ENCODE measurements around the gene PCDHA4.
A peak's percentile ranks its signal among the peaks of the same experiment; 100 is the strongest.
"Not testable (repeated sequence)": the region's sequence is repeated elsewhere in the genome, so short reads cannot be mapped to it uniquely, and the experiment has no call there.

PCDHA4 gene

DNA sequence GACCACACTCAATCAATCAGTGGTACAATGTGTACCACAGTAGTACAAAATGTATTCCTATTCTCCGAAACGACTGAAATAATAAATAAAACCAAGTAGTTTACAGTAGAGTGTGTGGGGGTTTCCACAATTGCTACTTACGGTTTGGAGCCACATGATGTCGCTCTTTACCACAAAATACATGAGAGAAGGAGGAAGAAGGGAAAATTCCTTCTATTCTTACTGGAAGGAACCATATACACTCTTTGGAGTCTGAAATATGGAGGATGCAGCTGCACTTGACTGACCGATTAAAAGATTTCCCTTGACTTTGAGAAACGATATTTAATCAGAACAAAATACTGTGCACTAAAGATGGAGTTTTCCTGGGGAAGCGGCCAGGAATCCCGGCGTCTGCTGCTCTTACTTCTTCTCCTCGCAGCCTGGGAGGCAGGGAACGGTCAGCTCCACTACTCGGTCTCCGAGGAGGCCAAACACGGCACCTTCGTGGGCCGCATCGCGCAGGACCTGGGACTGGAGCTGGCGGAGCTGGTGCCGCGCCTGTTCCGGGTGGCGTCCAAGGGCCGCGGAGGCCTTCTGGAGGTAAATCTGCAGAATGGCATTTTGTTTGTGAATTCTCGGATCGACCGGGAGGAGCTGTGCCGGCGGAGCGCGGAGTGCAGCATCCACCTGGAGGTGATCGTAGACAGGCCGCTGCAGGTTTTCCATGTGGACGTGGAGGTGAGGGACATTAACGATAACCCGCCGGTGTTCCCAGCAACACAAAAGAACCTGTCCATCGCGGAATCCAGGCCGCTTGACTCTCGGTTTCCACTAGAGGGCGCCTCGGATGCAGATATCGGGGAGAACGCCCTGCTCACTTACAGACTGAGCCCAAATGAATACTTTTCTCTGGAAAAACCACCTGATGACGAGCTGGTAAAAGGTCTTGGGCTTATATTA lies at the start of gene PCDHA4:
Gene PCDHA4, plus strand, starts transcription at position 235 of the 942 bp plus-strand sequence.
- FAIRE-seq = peak; percentile 63

GRCh38 chr5:140764177-140764973 lies 42.5 kb upstream of the PCDHA4 start:
- DNase-seq (ENCODE audit: insufficient read length, low spot score) (no peak), FAIRE-seq (no peak)

More for the DNA sequence above, at the start of gene PCDHA4:
- no peak for DNase-seq (ENCODE audit: insufficient read length, low spot score)

GRCh38 chr5:140767444-140767843 lies 39.4 kb upstream of the PCDHA4 start:
- no peak for FAIRE-seq

GRCh38 chr5:140780512-140780911 lies 26.4 kb upstream of the PCDHA4 start:
- FAIRE-seq (no peak), DNase-seq (ENCODE audit: insufficient read length, low spot score) (no peak)

More at GRCh38 chr5:140767444-140767843, 39.4 kb upstream of the PCDHA4 start:
- DNase-seq (ENCODE audit: insufficient read length, low spot score) = no peak

DNA sequence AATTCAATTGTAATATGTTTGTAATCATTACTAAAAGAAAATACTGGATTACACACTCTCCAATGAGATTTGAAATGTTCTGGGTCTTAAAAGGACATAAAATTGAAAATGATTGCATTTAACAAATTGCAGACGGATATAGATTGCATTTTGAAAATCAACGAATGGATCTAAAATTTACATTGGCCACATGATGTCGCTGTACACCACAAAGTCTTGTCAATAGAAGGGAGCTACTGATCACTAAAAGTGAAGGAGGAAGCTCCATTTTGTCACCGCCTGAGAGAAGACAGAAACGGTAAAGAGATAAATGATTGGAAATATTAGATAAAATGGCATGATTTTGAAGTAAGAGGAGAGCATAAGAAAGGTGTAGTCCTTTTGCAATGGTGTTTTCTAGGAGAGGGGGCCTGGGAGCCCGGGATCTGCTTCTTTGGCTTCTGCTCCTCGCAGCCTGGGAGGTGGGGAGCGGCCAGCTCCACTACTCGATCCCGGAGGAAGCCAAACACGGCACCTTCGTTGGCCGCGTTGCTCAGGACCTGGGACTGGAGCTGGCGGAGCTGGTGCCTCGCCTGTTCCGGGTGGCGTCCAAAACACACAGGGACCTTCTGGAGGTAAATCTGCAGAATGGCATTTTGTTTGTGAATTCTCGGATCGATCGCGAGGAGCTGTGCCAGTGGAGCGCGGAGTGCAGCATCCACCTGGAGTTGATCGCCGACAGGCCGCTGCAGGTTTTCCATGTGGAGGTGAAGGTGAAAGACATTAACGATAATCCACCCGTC lies 20.8 kb upstream of the PCDHA4 start, which contains the start of gene PCDHA1:
Gene PCDHA1, plus strand, starts transcription at position 236 of the 782 bp plus-strand sequence.
- no peak for FAIRE-seq
- no peak for DNase-seq (ENCODE audit: insufficient read length, low spot score)

DNA sequence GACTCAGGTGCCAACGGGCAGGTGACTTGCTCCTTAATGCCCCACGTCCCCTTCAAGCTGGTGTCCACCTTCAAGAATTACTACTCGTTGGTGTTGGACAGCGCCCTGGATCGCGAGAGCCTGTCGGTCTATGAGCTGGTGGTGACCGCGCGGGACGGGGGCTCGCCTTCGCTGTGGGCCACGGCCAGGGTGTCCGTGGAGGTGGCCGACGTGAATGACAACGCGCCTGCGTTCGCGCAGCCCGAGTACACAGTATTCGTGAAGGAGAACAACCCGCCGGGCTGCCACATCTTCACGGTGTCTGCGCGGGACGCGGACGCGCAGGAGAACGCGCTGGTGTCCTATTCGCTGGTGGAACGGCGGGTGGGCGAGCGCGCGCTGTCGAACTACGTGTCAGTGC lies 19.4 kb upstream of the PCDHA4 start:
- FAIRE-seq = not testable (repeated sequence)

DNA sequence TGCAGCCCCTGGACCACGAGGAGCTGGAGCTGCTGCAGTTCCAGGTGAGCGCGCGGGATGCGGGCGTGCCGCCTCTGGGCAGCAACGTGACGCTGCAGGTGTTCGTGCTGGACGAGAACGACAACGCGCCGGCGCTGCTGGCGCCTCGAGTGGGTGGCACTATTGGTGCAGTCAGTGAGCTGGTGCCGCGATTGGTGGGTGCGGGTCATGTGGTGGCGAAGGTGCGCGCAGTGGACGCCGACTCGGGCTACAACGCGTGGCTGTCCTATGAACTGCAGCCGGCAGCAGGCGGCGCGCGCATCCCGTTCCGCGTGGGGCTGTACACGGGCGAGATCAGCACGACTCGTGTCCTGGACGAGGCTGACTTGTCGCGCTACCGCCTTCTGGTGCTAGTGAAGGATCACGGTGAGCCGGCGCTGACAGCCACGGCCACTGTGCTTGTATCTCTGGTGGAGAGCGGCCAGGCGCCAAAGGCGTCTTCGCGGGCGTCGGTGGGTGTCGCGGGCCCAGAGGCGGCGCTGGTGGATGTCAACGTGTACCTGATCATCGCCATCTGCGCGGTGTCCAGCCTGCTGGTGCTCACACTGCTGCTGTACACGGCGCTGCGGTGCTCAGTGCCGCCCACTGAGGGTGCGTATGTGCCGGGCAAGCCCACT lies 18.9 kb upstream of the PCDHA4 start:
- DNase-seq (ENCODE audit: insufficient read length, low spot score); FAIRE-seq: not testable (repeated sequence)

More for the DNA sequence above, 19.4 kb upstream of the PCDHA4 start:
- not testable (repeated sequence) for DNase-seq (ENCODE audit: insufficient read length, low spot score)

GRCh38 chr5:140791089-140791488 lies 15.8 kb upstream of the PCDHA4 start:
- no peak for DNase-seq (ENCODE audit: insufficient read length, low spot score)

DNA sequence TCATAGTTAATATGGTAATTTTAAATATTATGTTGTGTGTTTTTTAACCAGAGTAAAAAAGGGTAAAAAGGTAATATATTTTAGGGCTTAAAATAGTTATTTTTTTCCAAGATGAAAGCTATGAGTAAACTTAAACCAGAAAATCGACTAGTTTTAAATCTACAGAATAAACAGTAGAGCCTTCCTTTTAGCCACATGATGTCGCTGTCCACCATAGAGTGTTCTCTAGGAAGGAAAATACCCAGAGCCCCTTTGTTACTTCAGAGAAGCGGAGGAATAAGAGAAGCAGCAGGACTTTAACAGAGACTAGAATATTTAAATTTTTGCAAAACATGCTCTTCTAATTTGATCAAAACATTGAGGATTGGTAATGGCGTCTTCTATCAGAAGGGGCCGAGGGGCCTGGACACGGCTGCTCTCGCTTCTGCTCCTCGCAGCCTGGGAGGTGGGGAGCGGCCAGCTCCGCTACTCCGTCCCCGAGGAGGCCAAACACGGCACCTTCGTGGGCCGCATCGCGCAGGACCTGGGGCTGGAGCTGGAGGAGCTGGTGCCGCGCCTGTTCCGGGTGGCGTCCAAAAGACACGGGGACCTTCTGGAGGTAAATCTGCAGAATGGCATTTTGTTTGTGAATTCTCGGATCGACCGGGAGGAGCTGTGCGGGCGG lies 12.1 kb upstream of the PCDHA4 start, which contains the start of gene PCDHA2:
Gene PCDHA2, plus strand, starts transcription at position 258 of the 664 bp plus-strand sequence.
- FAIRE-seq = no peak

More at GRCh38 chr5:140791089-140791488, 15.8 kb upstream of the PCDHA4 start:
- no peak for FAIRE-seq

GRCh38 chr5:140795259-140795641 lies 11.6 kb upstream of the PCDHA4 start:
- no peak for FAIRE-seq
- peak; percentile 31 for DNase-seq (ENCODE audit: insufficient read length, low spot score)

More for the DNA sequence above, 12.1 kb upstream of the PCDHA4 start, which contains the start of gene PCDHA2:
- peak; percentile 21 for DNase-seq (ENCODE audit: insufficient read length, low spot score)

GRCh38 chr5:140796072-140796717 lies 10.7 kb upstream of the PCDHA4 start:
- FAIRE-seq = peak; percentile 48
- not testable (repeated sequence) for DNase-seq (ENCODE audit: insufficient read length, low spot score)

DNA sequence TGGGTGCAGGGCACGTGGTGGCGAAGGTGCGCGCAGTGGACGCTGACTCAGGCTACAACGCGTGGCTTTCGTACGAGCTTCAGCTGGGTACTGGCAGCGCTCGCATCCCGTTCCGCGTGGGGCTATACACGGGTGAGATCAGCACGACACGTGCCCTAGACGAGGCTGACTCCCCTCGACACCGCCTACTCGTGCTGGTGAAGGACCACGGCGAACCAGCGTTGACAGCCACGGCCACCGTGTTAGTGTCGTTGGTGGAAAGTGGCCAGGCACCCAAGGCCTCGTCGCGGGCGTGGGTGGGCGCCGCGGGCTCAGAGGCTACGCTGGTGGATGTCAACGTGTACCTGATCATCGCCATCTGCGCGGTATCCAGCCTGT lies 10.2 kb upstream of the PCDHA4 start:
- no peak for DNase-seq (ENCODE audit: insufficient read length, low spot score)
- no peak for FAIRE-seq

- no peak for FAIRE-seq
- no peak for DNase-seq (ENCODE audit: insufficient read length, low spot score)
Observed at GRCh38 chr5:140800816-140801493, 5.9 kb upstream of the PCDHA4 start, which contains the start of gene PCDHA3. PCDHA3 (plus strand) TSS chr5:140801057.

DNA sequence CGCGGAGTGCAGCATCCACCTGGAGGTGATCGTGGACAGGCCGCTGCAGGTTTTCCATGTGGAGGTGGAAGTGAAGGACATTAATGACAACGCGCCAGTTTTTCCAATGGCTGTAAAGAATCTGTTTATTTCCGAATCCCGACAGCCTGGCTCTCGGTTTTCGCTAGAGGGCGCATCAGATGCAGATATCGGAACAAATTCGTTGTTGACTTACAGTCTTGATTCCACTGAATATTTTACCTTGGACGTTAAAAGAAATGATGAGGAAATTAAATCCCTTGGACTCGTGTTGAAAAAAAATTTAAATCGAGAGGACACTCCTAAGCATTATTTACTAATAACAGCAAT lies 5.4 kb upstream of the PCDHA4 start:
- DNase-seq (ENCODE audit: insufficient read length, low spot score) = no peak
- no peak for FAIRE-seq

- DNase-seq (ENCODE audit: insufficient read length, low spot score) = not testable (repeated sequence)
- peak; percentile 62 for FAIRE-seq
Observed at GRCh38 chr5:140802381-140802780, 4.5 kb upstream of the PCDHA4 start.

GRCh38 chr5:140802781-140803271 lies 4.0 kb upstream of the PCDHA4 start:
- FAIRE-seq (no peak), DNase-seq (ENCODE audit: insufficient read length, low spot score) (no peak)

DNA sequence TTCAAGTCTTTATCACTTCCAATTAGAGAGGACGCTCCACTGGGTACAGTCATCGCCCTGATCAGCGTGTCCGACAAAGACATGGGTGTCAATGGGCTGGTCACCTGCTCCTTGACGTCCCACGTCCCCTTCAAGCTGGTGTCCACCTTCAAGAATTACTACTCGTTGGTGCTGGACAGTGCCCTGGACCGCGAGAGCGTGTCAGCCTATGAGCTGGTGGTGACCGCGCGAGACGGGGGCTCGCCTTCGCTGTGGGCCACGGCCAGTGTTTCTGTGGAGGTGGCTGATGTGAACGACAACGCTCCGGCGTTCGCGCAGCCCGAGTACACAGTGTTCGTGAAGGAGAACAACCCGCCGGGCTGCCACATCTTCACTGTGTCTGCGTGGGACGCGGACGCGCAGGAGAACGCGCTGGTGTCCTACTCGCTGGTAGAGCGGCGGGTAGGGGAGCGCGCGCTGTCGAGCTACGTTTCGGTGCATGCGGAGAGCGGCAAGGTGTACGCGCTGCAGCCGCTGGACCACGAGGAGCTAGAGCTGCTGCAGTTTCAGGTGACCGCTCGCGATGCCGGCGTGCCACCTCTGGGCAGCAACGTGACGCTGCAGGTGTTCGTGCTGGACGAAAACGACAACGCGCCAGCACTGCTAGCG lies 1.5 kb downstream of the PCDHA4 start:
- FAIRE-seq; DNase-seq (ENCODE audit: insufficient read length, low spot score): not testable (repeated sequence)
